H9 (cell line): ENCODE data around the gene MAOA. TPM values are rescaled to one million over a fixed set of nuclear protein-coding genes. Genes with fewer than 3 reads are reported as not detected.

Source experiments
- DNase-seq: peaks from one replicate; pipeline ENCODE4 v3.0.0-alpha.2; 2017
- H2AFZ ChIP-seq: one replicate; pipeline ENCODE4 v1.6.1; 2013; ENCODE audit warnings: mild to moderate bottlenecking, low read length, control low read depth, moderate library complexity
- H2AK5ac ChIP-seq: 2 replicates; pipeline ENCODE4 v1.6.1; 2013; ENCODE audit warnings: low read length, control low read depth, mixed read lengths; ENCODE audit not compliant: insufficient read length
- H2BK120ac ChIP-seq: one replicate; pipeline ENCODE4 v1.6.1; 2013; ENCODE audit warnings: low read depth, mild to moderate bottlenecking, low read length, control low read depth, inconsistent platforms; ENCODE audit not compliant: poor library complexity, severe bottlenecking
- H2BK12ac ChIP-seq: 2 replicates; pipeline ENCODE4 v1.6.1; 2013; ENCODE audit warnings: low read length, control low read depth, mixed read lengths, low read depth; ENCODE audit not compliant: insufficient read length
- H2BK15ac ChIP-seq: 2 replicates; pipeline ENCODE4 v1.6.1; 2013; ENCODE audit warnings: low read depth, low read length, control low read depth
- H2BK20ac ChIP-seq: one replicate; pipeline ENCODE4 v1.6.1; 2013; ENCODE audit warnings: low read depth, mild to moderate bottlenecking, low read length, control low read depth, inconsistent platforms; ENCODE audit not compliant: poor library complexity, severe bottlenecking
- H2BK5ac ChIP-seq: 2 replicates; pipeline ENCODE4 v1.6.1; 2013; ENCODE audit warnings: low read length, control low read depth, mixed read lengths; ENCODE audit not compliant: insufficient read length
- H3K14ac ChIP-seq: 2 replicates; pipeline ENCODE4 v1.6.1; 2013; ENCODE audit warnings: low read length, control low read depth; ENCODE audit not compliant: insufficient read depth
- H3K18ac ChIP-seq: 2 replicates; pipeline ENCODE4 v1.6.1; 2013; ENCODE audit warnings: low read depth, mild to moderate bottlenecking, mixed read lengths, low read length, control low read depth; ENCODE audit not compliant: insufficient read length
- H3K23ac ChIP-seq: 2 replicates; pipeline ENCODE4 v1.6.1; 2013; ENCODE audit warnings: low read length, control low read depth, mixed read lengths, low read depth; ENCODE audit not compliant: insufficient read length
- H3K23me2 ChIP-seq: 2 replicates; pipeline ENCODE4 v1.6.1; 2013; ENCODE audit warnings: low read depth, mild to moderate bottlenecking, mixed read lengths, low read length, control low read depth; ENCODE audit not compliant: insufficient read length, poor library complexity, severe bottlenecking
- H3K27ac ChIP-seq: 2 replicates; pipeline ENCODE4 v1.5.1; 2013; ENCODE audit warnings: low read length, control low read depth, mixed read lengths, low read depth; ENCODE audit not compliant: insufficient read length
- H3K27me3 ChIP-seq: 2 replicates; pipeline ENCODE4 v1.6.1; 2013; ENCODE audit warnings: low read length, control low read depth, inconsistent platforms; ENCODE audit not compliant: insufficient read depth
- H3K4ac ChIP-seq: 2 replicates; pipeline ENCODE4 v1.6.1; 2013; ENCODE audit warnings: low read depth, mild to moderate bottlenecking, control low read depth, inconsistent platforms, low read length, moderate library complexity
- H3K4me1 ChIP-seq: 2 replicates; pipeline ENCODE4 v1.6.1; 2013; ENCODE audit warnings: low read length, control low read depth, inconsistent platforms; ENCODE audit not compliant: insufficient read depth
- H3K4me2 ChIP-seq: 2 replicates; pipeline ENCODE4 v1.6.1; 2013; ENCODE audit warnings: low read length, control low read depth, mixed read lengths; ENCODE audit not compliant: insufficient read length, insufficient read depth
- H3K56ac ChIP-seq: 2 replicates; pipeline ENCODE4 v1.6.1; 2013; ENCODE audit warnings: low read depth, mild to moderate bottlenecking, mixed read lengths, low read length, control low read depth; ENCODE audit not compliant: insufficient read length
- H3K79me1 ChIP-seq: 2 replicates; pipeline ENCODE4 v1.6.1; 2013; ENCODE audit warnings: low read depth, mild to moderate bottlenecking, moderate library complexity, low read length, control low read depth, inconsistent platforms; ENCODE audit not compliant: insufficient read depth, poor library complexity, severe bottlenecking
- H3K79me2 ChIP-seq: 2 replicates; pipeline ENCODE4 v1.6.1; 2013; ENCODE audit warnings: low read length, control low read depth, inconsistent platforms; ENCODE audit not compliant: insufficient read depth
- H3K9ac ChIP-seq: 2 replicates; pipeline ENCODE4 v1.6.1; 2013; ENCODE audit warnings: low read length, control low read depth, mixed read lengths; ENCODE audit not compliant: insufficient read length; ENCODE audit errors: extremely low read depth
- H3K9me3 ChIP-seq: one replicate; pipeline ENCODE4 v1.6.1; 2013; ENCODE audit warnings: low read depth, low read length, inconsistent platforms; ENCODE audit not compliant: control insufficient read depth
- H3T11ph ChIP-seq: one replicate; pipeline ENCODE4 v1.6.1; 2013; ENCODE audit warnings: mild to moderate bottlenecking, low read length, control low read depth, inconsistent platforms
- H4K20me1 ChIP-seq: one replicate; pipeline ENCODE4 v1.6.1; 2013; ENCODE audit not compliant: control insufficient read depth, insufficient read length, insufficient read depth
- H4K5ac ChIP-seq: 2 replicates; pipeline ENCODE4 v1.6.1; 2013; ENCODE audit warnings: low read depth, mild to moderate bottlenecking, mixed read lengths, low read length, control low read depth; ENCODE audit not compliant: insufficient read length
- H4K8ac ChIP-seq: replicated peaks from 2 replicates; pipeline ENCODE4 v1.6.1; 2013; ENCODE audit warnings: low read length, control low read depth, mixed read lengths, low read depth; ENCODE audit not compliant: insufficient read length
- H4K91ac ChIP-seq: 2 replicates; pipeline ENCODE4 v1.6.1; 2013; ENCODE audit warnings: low read depth, mild to moderate bottlenecking, moderate library complexity, mixed read lengths, low read length, control low read depth; ENCODE audit not compliant: insufficient read length
- H3K27ac Mint-ChIP-seq, 3 experiments: 2 replicates in 2 of 3; 3 replicates in 1 of 3; pipeline ENCODE4 v1.8.0; 2020 to 2021; ENCODE audit warnings: mixed read lengths in 3 of 3, mild to moderate bottlenecking in 1 of 3, moderate library complexity in 1 of 3
- H3K27me3 Mint-ChIP-seq: 2 replicates; pipeline ENCODE4 v1.8.0; 2021; ENCODE audit warnings: low read depth, mild to moderate bottlenecking, moderate library complexity, mixed read lengths
- H3K36me3 Mint-ChIP-seq, 3 experiments: 2 replicates in 2 of 3; 3 replicates in 1 of 3; pipeline ENCODE4 v1.8.0; 2020 to 2021; ENCODE audit warnings: low read depth in 3 of 3, mixed read lengths in 3 of 3; ENCODE audit not compliant: insufficient read depth in 1 of 3
- H3K4me1 Mint-ChIP-seq, 2 experiments: 2 replicates each; pipeline ENCODE4 v1.8.0; 2020; ENCODE audit warnings: mixed read lengths in 2 of 2
- H3K4me3 Mint-ChIP-seq, 2 experiments: 2 replicates in 1 of 2; 3 replicates in 1 of 2; pipeline ENCODE4 v1.8.0; 2020 to 2021; ENCODE audit warnings: mild to moderate bottlenecking in 2 of 2, mixed read lengths in 2 of 2, moderate library complexity in 1 of 2
- H3K9me3 Mint-ChIP-seq, 2 experiments: 2 replicates in 1 of 2; 3 replicates in 1 of 2; pipeline ENCODE4 v1.8.0; 2020; ENCODE audit warnings: mild to moderate bottlenecking in 2 of 2, mixed read lengths in 2 of 2, moderate library complexity in 1 of 2
- CTCF ChIP-seq: fragments of 200-600 bp; sonication (generic); conservative IDR thresholded peaks from 3 replicates; pipeline ENCODE4 v1.8.0; 2021; ENCODE audit warnings: antibody characterized with exemption, mild to moderate bottlenecking
- WGBS: extraction: QIAGEN DNeasy Blood & Tissue Kit; methylation state at CpG from one replicate; pipeline ENCODE4 v1.1.7; 2013; ENCODE audit warnings: missing lambda C conversion rate, low lambda C conversion rate, mixed read lengths; ENCODE audit not compliant: insufficient read length; ENCODE audit errors: extremely low coverage; 5-methylcytosine and 5-hydroxymethylcytosine counted together
- total RNA-seq: library from RNA; stranded (reverse); gene quantifications from 2 replicates; pipeline ENCODE4 v1.2.1, GENCODE V29; 2021

Gene MAOA
- total RNA-seq, 1 experiment from 2014 or later: 0.28 TPM

- TF ChIP-seq CTCF: no peak
- Mint-ChIP-seq H3K9me3 (peaks cover 48 to 52% of the 10 kb centered on the region in 2 experiments), H3K36me3 (no peaks in the 10 kb centered on the region)
Measured at GRCh38 chrX:43706786-43707370, 50.8 kb downstream of the MAOA start.

More at GRCh38 chrX:43706786-43707370, 50.8 kb downstream of the MAOA start:
- Histone ChIP-seq H3K27ac (no peak overlapping the region), H2BK120ac (no peak overlapping the region), H3K56ac (no peak overlapping the region), H4K20me1 (no peaks in the 10 kb centered on the region), H3K79me2 (no peaks in the 10 kb centered on the region), H4K8ac (no peak overlapping the region), H3K23ac (no peak overlapping the region), H2AFZ (no peak overlapping the region), H3K4ac (no peak overlapping the region), H3K9me3 (no peaks in the 10 kb centered on the region), H3K27me3 (no peaks in the 10 kb centered on the region), H4K91ac (no peak overlapping the region), H3K4me1 (no peaks in the 10 kb centered on the region), H3T11ph (no peak overlapping the region), H4K5ac (no peak overlapping the region), H3K18ac (no peak overlapping the region), H2AK5ac (no peak overlapping the region), H3K23me2 (no peaks in the 10 kb centered on the region), H3K9ac (no peak overlapping the region), H3K4me2 (no peak overlapping the region), H2BK15ac (no peak overlapping the region), H2BK20ac (no peak overlapping the region), H2BK12ac (no peak overlapping the region), H2BK5ac (no peak overlapping the region), H3K14ac (no peak overlapping the region), H3K79me1 (no peaks in the 10 kb centered on the region)
- no peaks in the 10 kb centered on the region for H3K27me3 Mint-ChIP-seq
- WGBS: no CpG with 5 or more reads among the region's 2 CpGs
- no peak overlapping the region for H3K4me3 Mint-ChIP-seq
- DNase-seq: no peak
- peaks cover under 1 to 3% of the 10 kb centered on the region in 2 experiments; a peak in 2 of 4 replicates for H3K4me1 Mint-ChIP-seq
- no peak overlapping the region for H3K27ac Mint-ChIP-seq
